ENCODE results near the gene SH3PXD2A. TPM values are rescaled to one million over a fixed set of nuclear protein-coding genes. Genes with fewer than 3 reads are reported as not detected.

The SH3PXD2A gene
- total and polyA plus RNA-seq, 12 donors, result 6.9 to 44.9 (median 34.4) TPM

- intact Hi-C loops (cut with DNase I), result loop anchor here in 6 of 10 donors (5.0 to 10.0 kb wide), 5 partner anchors 81 to 261 kb away; no protein-coding TSS in a partner anchor
- no peaks in the 10 kb centered on the region for H3K9me3 ChIP-seq
- H3K27me3 ChIP-seq, result peaks cover 0 to 24% (median 0%) of the 10 kb centered on the region in 7 donors
- peaks cover 17 to 62% (median 44%) of the 10 kb centered on the region in 9 donors for H3K4me1 ChIP-seq
- no peak for ATAC-seq
- WGBS, 2 donors, result 22 to 29% methylated on average over 25 to 34 of the region's 34 CpGs
- no peaks in the 10 kb centered on the region for H3K36me3 ChIP-seq
- H3K4me3 ChIP-seq, result peak overlapping the region; percentile 55 to 94 (median 82)
- TF ChIP-seq CTCF (IDR thresholded peaks at IDR 0.05), result no peak
- no peak for DNase-seq
- peak overlapping the region in 9 of 10 donors; percentile 39 to 91 (median 86) for H3K27ac ChIP-seq
These were observed 748 bp upstream of the SH3PXD2A start for GRCh38 chr10:103855852-103856796.

DNA sequence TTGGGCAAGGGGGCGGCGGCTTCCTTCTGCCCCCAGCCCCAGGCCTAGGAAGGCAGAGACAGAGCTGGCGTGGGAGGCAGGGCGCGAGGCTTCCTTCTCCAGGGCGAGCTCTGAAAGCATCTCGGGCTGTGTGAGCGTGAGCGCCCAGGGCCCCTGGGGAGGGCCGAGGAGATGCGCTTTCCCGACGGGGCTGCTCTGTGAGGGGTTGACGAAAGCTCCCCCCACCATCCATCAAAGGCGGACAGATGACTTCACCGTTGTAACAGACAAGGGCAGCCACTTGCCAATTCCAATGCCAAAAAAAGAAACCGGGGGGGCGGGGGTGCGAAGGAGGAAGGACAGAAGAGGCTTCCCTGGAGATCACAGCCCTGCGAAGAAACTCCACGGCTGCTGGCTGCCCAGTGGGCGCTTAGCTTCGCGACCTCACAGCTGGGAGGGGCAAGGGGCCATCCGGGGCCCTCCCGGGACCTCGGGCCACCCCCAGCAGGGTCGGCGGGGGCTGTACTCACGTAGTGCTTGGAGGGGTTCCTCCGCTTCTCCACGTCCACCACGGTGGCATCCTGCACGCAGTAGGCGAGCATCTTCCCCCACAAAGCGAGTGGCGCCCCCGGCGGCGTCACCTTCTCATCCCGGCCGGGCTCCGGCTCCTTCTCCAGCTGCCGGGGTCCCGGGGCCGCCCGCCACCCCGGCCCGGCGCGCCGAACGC lies 537 bp downstream of the SH3PXD2A start:
- Histone ChIP-seq H3K4me3 (peak overlapping the region; percentile 55 to 94 (median 82)), H3K27me3 (peaks cover 0 to 24% (median 0%) of the 10 kb centered on the region in 7 donors), H3K36me3 (no peaks in the 10 kb centered on the region), H3K9me3 (no peaks in the 10 kb centered on the region), H3K27ac (peak overlapping the region; percentile 53 to 91 (median 86)), H3K4me1 (peaks cover 29 to 71% (median 57%) of the 10 kb centered on the region in 9 donors)
- WGBS, 2 donors, result 1% methylated on average over 50 to 52 of the region's 53 CpGs
- peak; percentile 16 to 59 (median 35) for ATAC-seq
- peak in 4 of 9 donors; percentile 18 to 40 (median 24) for TF ChIP-seq CTCF (IDR thresholded peaks at IDR 0.05)
- peak; percentile 59 to 76 for DNase-seq
- intact Hi-C loops (cut with DNase I), result loop anchor here in 7 of 10 donors (5.0 to 10.0 kb wide), 7 partner anchors 43 to 260 kb away; no protein-coding TSS in a partner anchor

DNA sequence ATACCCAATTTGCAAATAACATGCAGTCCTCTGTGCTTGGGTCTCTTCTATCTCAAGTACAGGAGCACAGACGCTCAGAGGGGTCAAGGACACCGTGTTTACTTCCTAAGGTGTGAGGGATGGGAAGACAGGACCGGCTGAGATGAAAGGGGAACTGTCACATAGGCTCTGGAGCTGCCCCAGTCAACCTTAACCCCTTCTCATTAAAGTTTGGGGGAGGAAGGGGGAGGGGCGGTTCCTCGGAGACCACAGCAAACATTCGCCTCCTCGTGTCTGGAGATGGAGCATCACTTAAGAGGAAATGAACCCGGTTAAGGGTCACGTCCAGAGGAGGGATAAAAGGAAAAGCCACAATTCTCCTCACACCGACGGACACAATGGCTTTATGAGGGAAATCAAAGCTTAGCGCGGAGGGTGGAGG lies 1.1 kb downstream of the SH3PXD2A start:
- 3 to 4% methylated on average over 13 of the region's 13 CpGs for WGBS, 2 donors
- peak overlapping the region; percentile 55 to 94 (median 82) for H3K4me3 ChIP-seq
- no peaks in the 10 kb centered on the region for H3K9me3 ChIP-seq
- intact Hi-C loops (cut with DNase I), result loop anchor here in 7 of 10 donors (5.0 to 10.0 kb wide), 6 partner anchors 42 to 259 kb away; no protein-coding TSS in a partner anchor
- peaks cover 30 to 72% (median 63%) of the 10 kb centered on the region in 9 donors for H3K4me1 ChIP-seq
- TF ChIP-seq CTCF (IDR thresholded peaks at IDR 0.05), result peak in 2 of 9 donors; percentile 15 to 25
- H3K36me3 ChIP-seq, result no peaks in the 10 kb centered on the region
- DNase-seq, result peak in 1 of 2 donors; percentile 52
- H3K27me3 ChIP-seq, result peaks cover 0 to 24% (median 0%) of the 10 kb centered on the region in 7 donors
- peak overlapping the region in 9 of 10 donors; percentile 70 to 91 (median 86) for H3K27ac ChIP-seq
- ATAC-seq, result peak in 4 of 8 donors; percentile 1 to 9 (median 2)

Measured in heart right ventricle (tissue), 16 donors.